ENCODE data around the gene NOTCH1.

The NOTCH1 gene

GRCh38 chr9:136462664-136463063 lies 83.2 kb downstream of the NOTCH1 start:
- Histone ChIP-seq H3K9me3 (ENCODE audit: control insufficient read depth, low read length) (no peaks in the 10 kb centered on the region), H3K36me3 (ENCODE audit: control insufficient read depth, insufficient read depth, low read length) (peaks cover 90% of the 10 kb centered on the region), H3K27me3 (replicated peaks; ENCODE audit: control insufficient read depth, insufficient read depth, low read length, poor library complexity, severe bottlenecking) (no peaks in the 10 kb centered on the region), H3K27ac (ENCODE audit: insufficient read depth, low read length, poor library complexity, severe bottlenecking) (no peak overlapping the region), H3K4me3 (ENCODE audit: insufficient read depth, low read depth, low read length, poor library complexity, severe bottlenecking) (no peak overlapping the region), H3K4me1 (ENCODE audit: control insufficient read depth, insufficient read depth, low read length, poor library complexity, severe bottlenecking) (no peaks in the 10 kb centered on the region)
- no peak for DNase-seq

GRCh38 chr9:136460772-136461325 lies 85.0 kb downstream of the NOTCH1 start:
- Histone ChIP-seq H3K27ac (ENCODE audit: insufficient read depth, low read length, poor library complexity, severe bottlenecking) (no peak overlapping the region), H3K4me1 (ENCODE audit: control insufficient read depth, insufficient read depth, low read length, poor library complexity, severe bottlenecking) (no peaks in the 10 kb centered on the region), H3K36me3 (ENCODE audit: control insufficient read depth, insufficient read depth, low read length) (peaks cover 91% of the 10 kb centered on the region), H3K4me3 (ENCODE audit: insufficient read depth, low read depth, low read length, poor library complexity, severe bottlenecking) (no peak overlapping the region), H3K27me3 (replicated peaks; ENCODE audit: control insufficient read depth, insufficient read depth, low read length, poor library complexity, severe bottlenecking) (no peaks in the 10 kb centered on the region), H3K9me3 (ENCODE audit: control insufficient read depth, low read length) (no peaks in the 10 kb centered on the region)
- DNase-seq: no peak

- DNase-seq: no peak
- H3K9me3 ChIP-seq (ENCODE audit: control insufficient read depth, low read length): no peaks in the 10 kb centered on the region
- peaks cover 91% of the 10 kb centered on the region for H3K36me3 ChIP-seq (ENCODE audit: control insufficient read depth, insufficient read depth, low read length)
- H3K4me1 ChIP-seq (ENCODE audit: control insufficient read depth, insufficient read depth, low read length, poor library complexity, severe bottlenecking): no peaks in the 10 kb centered on the region
- H3K27me3 ChIP-seq (replicated peaks; ENCODE audit: control insufficient read depth, insufficient read depth, low read length, poor library complexity, severe bottlenecking): no peaks in the 10 kb centered on the region
- no peak overlapping the region for H3K4me3 ChIP-seq (ENCODE audit: insufficient read depth, low read depth, low read length, poor library complexity, severe bottlenecking)
- H3K27ac ChIP-seq (ENCODE audit: insufficient read depth, low read length, poor library complexity, severe bottlenecking): no peak overlapping the region
These were observed 86.4 kb downstream of the NOTCH1 start for GRCh38 chr9:136459425-136459824.

GRCh38 chr9:136457326-136457725 lies 88.5 kb downstream of the NOTCH1 start:
- no peaks in the 10 kb centered on the region for H3K4me1 ChIP-seq (ENCODE audit: control insufficient read depth, insufficient read depth, low read length, poor library complexity, severe bottlenecking)
- H3K4me3 ChIP-seq (ENCODE audit: insufficient read depth, low read depth, low read length, poor library complexity, severe bottlenecking): no peak overlapping the region
- H3K36me3 ChIP-seq (ENCODE audit: control insufficient read depth, insufficient read depth, low read length): peaks cover 83% of the 10 kb centered on the region
- no peaks in the 10 kb centered on the region for H3K9me3 ChIP-seq (ENCODE audit: control insufficient read depth, low read length)
- H3K27me3 ChIP-seq (replicated peaks; ENCODE audit: control insufficient read depth, insufficient read depth, low read length, poor library complexity, severe bottlenecking): no peaks in the 10 kb centered on the region
- H3K27ac ChIP-seq (ENCODE audit: insufficient read depth, low read length, poor library complexity, severe bottlenecking): no peak overlapping the region
- DNase-seq: no peak

- Histone ChIP-seq H3K27ac (ENCODE audit: insufficient read depth, low read length, poor library complexity, severe bottlenecking) (no peak overlapping the region), H3K4me3 (ENCODE audit: insufficient read depth, low read depth, low read length, poor library complexity, severe bottlenecking) (no peak overlapping the region), H3K36me3 (ENCODE audit: control insufficient read depth, insufficient read depth, low read length) (peaks cover 82% of the 10 kb centered on the region), H3K4me1 (ENCODE audit: control insufficient read depth, insufficient read depth, low read length, poor library complexity, severe bottlenecking) (no peaks in the 10 kb centered on the region), H3K9me3 (ENCODE audit: control insufficient read depth, low read length) (no peaks in the 10 kb centered on the region), H3K27me3 (replicated peaks; ENCODE audit: control insufficient read depth, insufficient read depth, low read length, poor library complexity, severe bottlenecking) (no peaks in the 10 kb centered on the region)
- no peak for DNase-seq
These were observed 89.6 kb downstream of the NOTCH1 start for GRCh38 chr9:136456258-136456657.

- H3K4me3 ChIP-seq (ENCODE audit: insufficient read depth, low read depth, low read length, poor library complexity, severe bottlenecking): no peak overlapping the region
- H3K4me1 ChIP-seq (ENCODE audit: control insufficient read depth, insufficient read depth, low read length, poor library complexity, severe bottlenecking): no peaks in the 10 kb centered on the region
- H3K27me3 ChIP-seq (replicated peaks; ENCODE audit: control insufficient read depth, insufficient read depth, low read length, poor library complexity, severe bottlenecking): no peaks in the 10 kb centered on the region
- H3K36me3 ChIP-seq (ENCODE audit: control insufficient read depth, insufficient read depth, low read length): peaks cover 83% of the 10 kb centered on the region
- H3K9me3 ChIP-seq (ENCODE audit: control insufficient read depth, low read length): no peaks in the 10 kb centered on the region
- DNase-seq: no peak
- no peak overlapping the region for H3K27ac ChIP-seq (ENCODE audit: insufficient read depth, low read length, poor library complexity, severe bottlenecking)
These were observed 90.5 kb downstream of the NOTCH1 start for GRCh38 chr9:136455043-136456002.

- H3K4me3 ChIP-seq (ENCODE audit: insufficient read depth, low read depth, low read length, poor library complexity, severe bottlenecking): no peak overlapping the region
- no peaks in the 10 kb centered on the region for H3K9me3 ChIP-seq (ENCODE audit: control insufficient read depth, low read length)
- peaks cover 84% of the 10 kb centered on the region for H3K36me3 ChIP-seq (ENCODE audit: control insufficient read depth, insufficient read depth, low read length)
- H3K4me1 ChIP-seq (ENCODE audit: control insufficient read depth, insufficient read depth, low read length, poor library complexity, severe bottlenecking): no peaks in the 10 kb centered on the region
- H3K27ac ChIP-seq (ENCODE audit: insufficient read depth, low read length, poor library complexity, severe bottlenecking): no peak overlapping the region
- DNase-seq: no peak
- no peaks in the 10 kb centered on the region for H3K27me3 ChIP-seq (replicated peaks; ENCODE audit: control insufficient read depth, insufficient read depth, low read length, poor library complexity, severe bottlenecking)
These were observed 91.6 kb downstream of the NOTCH1 start for GRCh38 chr9:136454026-136454796.

- Histone ChIP-seq H3K36me3 (ENCODE audit: control insufficient read depth, insufficient read depth, low read length) (peaks cover 84% of the 10 kb centered on the region), H3K27ac (ENCODE audit: insufficient read depth, low read length, poor library complexity, severe bottlenecking) (no peak overlapping the region), H3K4me1 (ENCODE audit: control insufficient read depth, insufficient read depth, low read length, poor library complexity, severe bottlenecking) (no peaks in the 10 kb centered on the region), H3K4me3 (ENCODE audit: insufficient read depth, low read depth, low read length, poor library complexity, severe bottlenecking) (no peak overlapping the region), H3K27me3 (replicated peaks; ENCODE audit: control insufficient read depth, insufficient read depth, low read length, poor library complexity, severe bottlenecking) (no peaks in the 10 kb centered on the region), H3K9me3 (ENCODE audit: control insufficient read depth, low read length) (no peaks in the 10 kb centered on the region)
- no peak for DNase-seq
These were observed 92.5 kb downstream of the NOTCH1 start for GRCh38 chr9:136453326-136453725.

GRCh38 chr9:136451221-136451877 lies 94.5 kb downstream of the NOTCH1 start:
- Histone ChIP-seq H3K36me3 (ENCODE audit: control insufficient read depth, insufficient read depth, low read length) (peaks cover 82% of the 10 kb centered on the region), H3K4me3 (ENCODE audit: insufficient read depth, low read depth, low read length, poor library complexity, severe bottlenecking) (no peak overlapping the region), H3K9me3 (ENCODE audit: control insufficient read depth, low read length) (no peaks in the 10 kb centered on the region), H3K27me3 (replicated peaks; ENCODE audit: control insufficient read depth, insufficient read depth, low read length, poor library complexity, severe bottlenecking) (no peaks in the 10 kb centered on the region), H3K4me1 (ENCODE audit: control insufficient read depth, insufficient read depth, low read length, poor library complexity, severe bottlenecking) (no peaks in the 10 kb centered on the region), H3K27ac (ENCODE audit: insufficient read depth, low read length, poor library complexity, severe bottlenecking) (no peak overlapping the region)
- DNase-seq: no peak
